Heart right ventricle (tissue), 16 donors: ENCODE results near the gene PSENEN. TPM values are rescaled to one million over a fixed set of nuclear protein-coding genes. Genes with fewer than 3 reads are reported as not detected.

Experiments used
- ATAC-seq, 8 donors: fragments of 200-7000 bp; cut with Tn5 transposase; one replicate each; pipeline ENCODE4 v1.9.1; 2020; ENCODE audit warnings: mild to moderate bottlenecking in 8 of 8, moderate library complexity in 8 of 8, moderate number of reproducible peaks in 1 of 8
- DNase-seq, 2 donors: peaks; one replicate each; pipeline ENCODE4 v3.0.0-alpha.2; 2020
- H3K27ac ChIP-seq, 10 donors: fragments of 200-600 bp; sonication (generic) in 2 of 10; one replicate each; pipeline versions ENCODE4 v1.5.0 to v1.8.0; 2020 to 2022; ENCODE audit warnings: mild to moderate bottlenecking in 3 of 10
- H3K27me3 ChIP-seq, 7 donors: fragments of 200-600 bp; one replicate each; pipeline ENCODE4 v1.8.0; 2021 to 2022; ENCODE audit warnings: mild to moderate bottlenecking in 2 of 7
- H3K36me3 ChIP-seq, 9 donors: fragments of 200-600 bp; sonication (generic) in 1 of 9; one replicate each; pipeline versions ENCODE4 v1.5.0 to v1.8.0; 2020 to 2022; ENCODE audit warnings: mild to moderate bottlenecking in 2 of 9
- H3K4me1 ChIP-seq, 9 donors: fragments of 200-600 bp; sonication (generic) in 1 of 9; one replicate each; pipeline versions ENCODE4 v1.5.0 to v1.8.0; 2020 to 2022; ENCODE audit warnings: mild to moderate bottlenecking in 4 of 9
- H3K4me3 ChIP-seq, 10 donors: fragments of 200-600 bp; sonication (generic) in 2 of 10; one replicate each; pipeline versions ENCODE4 v1.5.0 to v1.8.0; 2020 to 2022; ENCODE audit warnings: mild to moderate bottlenecking in 7 of 10, moderate library complexity in 2 of 10
- H3K9me3 ChIP-seq, 11 donors: fragments of 200-600 bp in 10 of 11; sonication (generic) in 2 of 11; one replicate each; pipeline versions ENCODE4 v1.5.0 to v1.8.0; 2013 to 2022; ENCODE audit warnings: mild to moderate bottlenecking in 2 of 11, control low read depth in 1 of 11, moderate library complexity in 1 of 11
- CTCF ChIP-seq, 9 donors: fragments of 200-600 bp; sonication (generic) in 2 of 9; IDR thresholded peaks; one replicate each; pipeline versions ENCODE4 v1.5.0 to v1.8.0; 2021 to 2022; ENCODE audit warnings: antibody characterized with exemption in 9 of 9, mild to moderate bottlenecking in 5 of 9, moderate library complexity in 1 of 9
- WGBS, 2 donors: extraction: QIAGEN DNeasy Blood & Tissue Kit; methylation state at CpG; one replicate each; pipeline ENCODE4 v1.1.7; 2013; ENCODE audit warnings: inconsistent platforms in 1 of 2; 5-methylcytosine and 5-hydroxymethylcytosine counted together
- intact Hi-C, 10 donors: fragments of 100-400 bp; cut with DNase I; formaldehyde crosslinking; loops; one replicate each; pipeline versions ENCODE4 v1.11.1 to v1.14.2; 2022
- long read RNA-seq, 3 donors: library from polyadenylated mRNA; unstranded; transcript quantifications; one replicate each; pipeline ENCODE4 v2.0.0, GENCODE V29; 2020 to 2021
- polyA plus RNA-seq, 2 donors: library from polyadenylated mRNA; stranded (reverse); fragments of 200-250 nt; gene quantifications; one replicate each; pipeline ENCODE4 v1.2.3, GENCODE V29; 2013
- total RNA-seq, 10 donors: library from RNA; stranded (reverse); fragmentation: NEBNext Ultra II Directional in 3 of 10; extraction: Animal tissue kit (Norgen Biotek cat#: 25700) in 3 of 10; gene quantifications; one replicate each; pipeline versions ENCODE4 v1.2.1 to v1.2.4, GENCODE V29; 2021 to 2023
- donor health status: Arrhythmogenic right ventricular cardiomyopathy.
- donor health status: ischemic (EF 13 %, LVEDD 7.1; RV severe dilation, severe dysfunction).
- donor health status: healthy with polysubstance abuse.
- donor health status: DM: no; HTN: yes; CAD: no.
- donor health status: DM: no; HTN: no; CAD: no.
- donor health status: ischemic (EF 25% LVEDD 6.9; RV normal size, moderate dysfunction).
- donor health status: ischemic (EF 25% LVEDD 5.7; RV mildly dilated, moderate dysfunction).
- donor health status: healthy.
- donor health status: DM: yes; HTN: yes; CAD: no.
- donor health status: Ischemic cardiomyopathy.
- donor health status: ischemic (EF 35%, LVEDD 5.7; RV mildly dilated, moderate dysfunction).
- donor health status: nonischemic (EF 11% LVEDD 7.7; RV severe dilation, severe dysfunction).
- donor health status: DM: yes; HTN: yes; CAD: no.
- donor health status: PGD.
- donor health status: ischemic (EF 29% LVEDD 5.4; RV normal size, mild dysfunction).
- donor health status: nonischemic (EF 23%, LVEDD 6.1; RV moderate dilation, normal function).

The PSENEN gene
- total RNA-seq (10 to 100 TPM; 34.8 to 70.7 (median 44.9) TPM), polyA plus RNA-seq (100 to 1,000 TPM in 1 of 2 donors, 10 to 100 TPM in 1; 69.3 to 149 TPM)
- long read RNA-seq, donor 1, transcript PSENEN-202 (4 exons, 1,661 nt), result major isoform, 10 of 14 reads
- long read RNA-seq, donor 1, partial matches to known transcripts, result 1 of 14 reads
- long read RNA-seq, donor 1, other reads (novel, unspliced or antisense), result 1 of 14 reads
- long read RNA-seq, donor 2, transcript PSENEN-202 (4 exons, 1,661 nt), result major isoform, 20 of 21 reads
- long read RNA-seq, donor 2, partial matches to known transcripts, result 1 of 21 reads
- long read RNA-seq, donor 2, other reads (novel, unspliced or antisense), result 0 of 21 reads
- long read RNA-seq, donor 3, partial matches to known transcripts, result 0 of 1 reads
- long read RNA-seq, donor 3, other reads (novel, unspliced or antisense), result 0 of 1 reads

- WGBS, 2 donors, result 0 to 1% methylated on average over 40 of the region's 40 CpGs
- Histone ChIP-seq H3K27me3 (no peaks in the 10 kb centered on the region), H3K4me1 (peaks cover 7 to 79% (median 49%) of the 10 kb centered on the region in 9 donors), H3K27ac (peak within 1 kb of the TSS; percentile 97 to 100 (median 100)), H3K4me3 (peak within 1 kb of the TSS; percentile 69 to 97 (median 84)), H3K36me3 (peaks cover 0 to 12% (median 0%) of the 10 kb centered on the region in 9 donors), H3K9me3 (no peaks in the 10 kb centered on the region)
- ATAC-seq (peak; percentile 81 to 92 (median 88)), DNase-seq (peak; percentile 95 to 98)
- TF ChIP-seq CTCF (IDR thresholded peaks at IDR 0.05), result no peak
- intact Hi-C loops, result loop anchor here in 4 of 10 donors (2.0 to 10.0 kb wide), 4 partner anchors 27 to 189 kb away; partner anchors contain the start of genes LRFN3 (in 2 of the 4) and KMT2B (in 1 of the 4)
These were observed at the start of gene PSENEN, which contains the start of gene U2AF1L4 for GRCh38 chr19:35745328-35746086. PSENEN (plus strand) TSS chr19:35745651; CDS start chr19:35745931, 280 bp downstream. U2AF1L4 (minus strand) TSS chr19:35745418; CDS start chr19:35745391, 27 bp downstream.

GRCh38 chr19:35695895-35696422 is 49.5 kb upstream of the PSENEN start:
- H3K9me3 ChIP-seq, result no peaks in the 10 kb centered on the region
- ATAC-seq, result no peak
- DNase-seq, result no peak
- no peak overlapping the region for H3K27ac ChIP-seq
- intact Hi-C loops, result loop anchor here in 5 of 10 donors (2.0 to 10.0 kb wide), 4 partner anchors 21 to 237 kb away; partner anchors contain the start of gene PRODH2 (in 2 of the 5)
- 81 to 85% methylated on average over 2 of the region's 2 CpGs for WGBS, 2 donors
- no peak for TF ChIP-seq CTCF (IDR thresholded peaks at IDR 0.05)
- H3K36me3 ChIP-seq, result no peaks in the 10 kb centered on the region
- peaks cover 0 to 4% (median 0%) of the 10 kb centered on the region in 9 donors for H3K4me1 ChIP-seq
- H3K27me3 ChIP-seq, result no peaks in the 10 kb centered on the region
- no peak overlapping the region for H3K4me3 ChIP-seq

GRCh38 chr19:35696835-35697234 is 48.6 kb upstream of the PSENEN start:
- Histone ChIP-seq H3K36me3 (no peaks in the 10 kb centered on the region), H3K9me3 (no peaks in the 10 kb centered on the region), H3K27ac (no peak overlapping the region), H3K4me1 (peaks cover 0 to 4% (median under 1%) of the 10 kb centered on the region in 9 donors), H3K4me3 (no peak overlapping the region), H3K27me3 (no peaks in the 10 kb centered on the region)
- no peak for ATAC-seq
- DNase-seq, result no peak
- no peak for TF ChIP-seq CTCF (IDR thresholded peaks at IDR 0.05)
- intact Hi-C loops, result loop anchor here in 2 of 10 donors (10.0 kb wide), 1 partner anchor 118 kb away; the partner anchor contains the start of gene PRODH2 (in 2 of the 2)
- WGBS, 2 donors, result 75 to 78% methylated on average over 4 of the region's 4 CpGs
